ENCODE data around the gene AFF3.

DNA sequence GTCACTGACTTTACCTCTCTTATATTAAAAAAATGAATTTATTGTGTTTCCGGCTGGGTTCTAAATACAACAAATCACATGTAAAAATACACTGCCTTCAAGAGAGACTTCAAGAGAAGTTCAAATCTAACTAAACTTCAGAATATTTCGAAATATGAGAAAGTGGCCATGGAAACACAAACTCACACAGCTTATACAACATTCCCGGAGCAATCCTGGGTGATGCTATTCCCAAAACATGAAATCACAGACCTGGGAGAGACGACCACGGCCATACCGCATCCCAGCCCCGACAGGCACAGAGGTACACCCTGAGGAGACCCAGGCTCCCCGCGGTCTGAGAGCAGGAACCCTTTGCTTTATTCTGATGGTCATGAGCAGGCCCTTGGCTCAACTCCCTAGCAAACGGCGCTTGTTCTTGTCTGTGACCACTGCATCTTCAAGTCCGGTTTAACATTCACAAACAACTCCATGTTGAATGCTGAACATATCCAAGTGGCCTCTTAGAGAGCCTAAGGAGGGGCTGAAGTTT lies 467.2 kb downstream of the AFF3 start:
- TF ChIP-seq, protein P1, sequence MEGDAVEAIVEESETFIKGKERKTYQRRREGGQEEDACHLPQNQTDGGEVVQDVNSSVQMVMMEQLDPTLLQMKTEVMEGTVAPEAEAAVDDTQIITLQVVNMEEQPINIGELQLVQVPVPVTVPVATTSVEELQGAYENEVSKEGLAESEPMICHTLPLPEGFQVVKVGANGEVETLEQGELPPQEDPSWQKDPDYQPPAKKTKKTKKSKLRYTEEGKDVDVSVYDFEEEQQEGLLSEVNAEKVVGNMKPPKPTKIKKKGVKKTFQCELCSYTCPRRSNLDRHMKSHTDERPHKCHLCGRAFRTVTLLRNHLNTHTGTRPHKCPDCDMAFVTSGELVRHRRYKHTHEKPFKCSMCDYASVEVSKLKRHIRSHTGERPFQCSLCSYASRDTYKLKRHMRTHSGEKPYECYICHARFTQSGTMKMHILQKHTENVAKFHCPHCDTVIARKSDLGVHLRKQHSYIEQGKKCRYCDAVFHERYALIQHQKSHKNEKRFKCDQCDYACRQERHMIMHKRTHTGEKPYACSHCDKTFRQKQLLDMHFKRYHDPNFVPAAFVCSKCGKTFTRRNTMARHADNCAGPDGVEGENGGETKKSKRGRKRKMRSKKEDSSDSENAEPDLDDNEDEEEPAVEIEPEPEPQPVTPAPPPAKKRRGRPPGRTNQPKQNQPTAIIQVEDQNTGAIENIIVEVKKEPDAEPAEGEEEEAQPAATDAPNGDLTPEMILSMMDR (IDR thresholded peaks at IDR 0.05), result no peak
- TF ChIP-seq POLR2A (IDR thresholded peaks at IDR 0.05), result no peak

Data from right lobe of liver (tissue), 4 donors.